NCI-H2107 treated with DMSO at 0.1 percent for 48 hours (cell line): ENCODE data around the gene NSMF.

ENCODE experiments used
- DNase-seq: peaks from one replicate; lab custom pipeline; 2025; ENCODE audit not compliant: unreplicated experiment; lab: John Stamatoyannopoulos, UW

NSMF gene

GRCh38 chr9:137433349-137433915 is 25.7 kb downstream of the NSMF start:
- no peak for DNase-seq

GRCh38 chr9:137432687-137433348 is 26.3 kb downstream of the NSMF start:
- no peak for DNase-seq

GRCh38 chr9:137431416-137431931 is 27.7 kb downstream of the NSMF start:
- DNase-seq: no peak

GRCh38 chr9:137430723-137431415 is 28.3 kb downstream of the NSMF start:
- no peak for DNase-seq

- peak; percentile 38 for DNase-seq
These were observed 29.0 kb downstream of the NSMF start for GRCh38 chr9:137429974-137430722.

GRCh38 chr9:137429546-137429890 is 29.6 kb downstream of the NSMF start:
- DNase-seq: no peak

GRCh38 chr9:137428841-137429545 is 30.1 kb downstream of the NSMF start:
- no peak for DNase-seq

- no peak for DNase-seq
These were observed 30.9 kb downstream of the NSMF start for GRCh38 chr9:137428311-137428630.

GRCh38 chr9:137427454-137428310 is 31.5 kb downstream of the NSMF start:
- no peak for DNase-seq

- DNase-seq: no peak
These were observed 33.0 kb downstream of the NSMF start for GRCh38 chr9:137426018-137426681.

- no peak for DNase-seq
These were observed 35.4 kb downstream of the NSMF start for GRCh38 chr9:137423514-137424291.

GRCh38 chr9:137422604-137423513 is 36.3 kb downstream of the NSMF start, which contains the start of the genes EXD3 and NOXA1:
Gene EXD3 (minus strand): TSS chr9:137423162. CDS start chr9:137395357, 27,805 bp downstream.
Gene NOXA1 (plus strand): TSS chr9:137423393. CDS start chr9:137423530, 137 bp downstream.
- DNase-seq: peak; percentile 76

GRCh38 chr9:137421838-137422603 is 37.1 kb downstream of the NSMF start:
- no peak for DNase-seq

GRCh38 chr9:137417161-137418021 is 41.7 kb downstream of the NSMF start:
- DNase-seq: no peak

GRCh38 chr9:137416563-137417151 is 42.5 kb downstream of the NSMF start:
- no peak for DNase-seq
